Vagina (tissue), 2 donors: ENCODE data around the gene RPL32. TPM values are rescaled to one million over a fixed set of nuclear protein-coding genes. Genes with fewer than 3 reads are reported as not detected.

Source experiments
- DNase-seq, 2 donors: peaks; one replicate each; pipeline ENCODE4 v3.0.0-alpha.2; 2017; ENCODE audit errors: extremely low spot score in 2 of 2
- H3K27ac ChIP-seq: fragments of 200-600 bp; sonication (generic); one replicate; pipeline ENCODE4 v1.5.1; 2019
- H3K27me3 ChIP-seq: fragments of 200-600 bp; sonication (generic); one replicate; pipeline ENCODE4 v1.5.1; 2019
- H3K36me3 ChIP-seq, 2 donors: fragments of 200-600 bp; sonication (generic); one replicate each; pipeline ENCODE4 v1.5.1; 2017 to 2019
- H3K4me1 ChIP-seq: fragments of 200-600 bp; sonication (generic); one replicate; pipeline ENCODE4 v1.5.1; 2019
- H3K4me3 ChIP-seq, 2 donors: fragments of 200-600 bp; sonication (generic); 1 replicate in 1 of 2; 2 replicates in 1 of 2; pipeline ENCODE4 v1.5.1; 2016 to 2019
- H3K9me3 ChIP-seq: fragments of 200-600 bp; sonication (generic); one replicate; pipeline ENCODE4 v1.5.1; 2019
- POLR2A ChIP-seq, 2 donors: fragments of 450-650 bp; IDR thresholded peaks; one replicate each; pipeline ENCODE4 v1.6.1; 2017; ENCODE audit warnings: antibody characterized with exemption in 2 of 2, mild to moderate bottlenecking in 2 of 2, moderate library complexity in 2 of 2
- POLR2AphosphoS5 ChIP-seq, 2 donors: sonication (generic); formaldehyde crosslinking; IDR thresholded peaks; one replicate each; pipeline ENCODE4 v1.9.0; 2017; ENCODE audit warnings: antibody characterized with exemption in 2 of 2, mild to moderate bottlenecking in 2 of 2, low read depth in 1 of 2; ENCODE audit not compliant: insufficient read depth in 1 of 2
- intact Hi-C: fragments of 100-400 bp; cut with DNase I; formaldehyde crosslinking; loops from one replicate; pipeline ENCODE4 v1.15.1; 2023
- total RNA-seq: library from RNA; depleted of rRNA; stranded (reverse); fragments of >200 nt; gene quantifications from one replicate; pipeline ENCODE4 v1.2.3, GENCODE V29; 2016
- TF ChIP-seq, protein P1 (sequence below), 3 experiments: fragments of 450-650 bp in 2 of 3; fragments of 200-600 bp in 1 of 3; sonication (generic) in 1 of 3; IDR thresholded peaks; one replicate each; pipeline ENCODE4 v1.5.1; 2017 to 2019; ENCODE audit warnings: antibody characterized with exemption in 3 of 3, mild to moderate bottlenecking in 2 of 3, moderate library complexity in 2 of 3

The RPL32 gene
- total RNA-seq = 2,085 TPM

DNA sequence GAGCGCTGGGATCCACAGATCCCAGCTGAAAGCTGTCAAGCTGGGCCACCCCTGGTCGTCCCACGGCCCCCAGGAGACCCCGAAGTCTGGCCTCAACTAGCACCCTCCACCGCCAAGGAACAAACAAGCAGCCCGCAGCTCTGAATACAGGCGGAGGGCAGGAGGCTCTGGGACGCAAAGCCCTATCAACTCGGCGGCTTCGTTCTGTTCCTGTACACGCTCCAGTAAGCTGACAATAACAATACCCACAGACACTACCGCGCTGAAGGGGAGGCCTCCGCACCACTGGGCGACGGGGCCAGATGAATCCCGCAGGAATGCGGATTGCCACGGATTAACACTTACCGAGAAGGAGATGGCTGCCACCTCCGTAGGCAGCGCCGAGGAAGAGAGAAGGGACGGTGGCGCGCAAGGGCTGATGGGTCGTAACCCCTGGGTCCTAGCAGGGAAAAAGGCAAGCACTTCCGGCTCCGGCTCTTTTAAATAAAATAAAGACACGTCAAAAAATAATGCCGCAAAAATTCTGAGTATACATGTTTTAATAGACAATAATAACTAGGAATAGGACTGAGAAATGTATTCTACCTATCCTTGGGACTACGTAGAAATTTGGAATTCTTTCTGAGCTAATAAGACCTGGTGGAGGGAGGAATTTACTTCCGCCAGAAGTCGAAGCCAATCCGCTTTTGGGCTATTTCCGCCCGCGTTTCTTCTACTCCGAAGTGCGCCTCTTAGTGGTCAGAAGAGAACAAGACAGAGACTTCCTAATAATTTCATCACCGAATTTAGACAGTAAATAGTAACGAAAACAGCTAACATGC, at the start of gene RPL32:
Gene RPL32 (minus strand): TSS at position 417 of the 821 bp plus-strand sequence. CDS start 1,328 bp downstream, outside the sequence.
- Histone ChIP-seq H3K27me3 (no peaks in the 10 kb centered on the region), H3K27ac (peak within 1 kb of the TSS; percentile 86), H3K4me3 (peak within 1 kb of the TSS; percentile 64 to 78), H3K9me3 (no peaks in the 10 kb centered on the region), H3K4me1 (peaks cover 41% of the 10 kb centered on the region), H3K36me3 (peaks cover 0 to 31% of the 10 kb centered on the region in 2 donors)
- TF ChIP-seq POLR2AphosphoS5 (IDR thresholded peaks at IDR 0.05; ENCODE audit: insufficient read depth in 1 of 2, low read depth in 1 of 2) = peak; percentile 97 to 98
- peak in 1 of 2 donors; percentile 69 for TF ChIP-seq POLR2A (IDR thresholded peaks at IDR 0.05)
- TF ChIP-seq, protein P1, sequence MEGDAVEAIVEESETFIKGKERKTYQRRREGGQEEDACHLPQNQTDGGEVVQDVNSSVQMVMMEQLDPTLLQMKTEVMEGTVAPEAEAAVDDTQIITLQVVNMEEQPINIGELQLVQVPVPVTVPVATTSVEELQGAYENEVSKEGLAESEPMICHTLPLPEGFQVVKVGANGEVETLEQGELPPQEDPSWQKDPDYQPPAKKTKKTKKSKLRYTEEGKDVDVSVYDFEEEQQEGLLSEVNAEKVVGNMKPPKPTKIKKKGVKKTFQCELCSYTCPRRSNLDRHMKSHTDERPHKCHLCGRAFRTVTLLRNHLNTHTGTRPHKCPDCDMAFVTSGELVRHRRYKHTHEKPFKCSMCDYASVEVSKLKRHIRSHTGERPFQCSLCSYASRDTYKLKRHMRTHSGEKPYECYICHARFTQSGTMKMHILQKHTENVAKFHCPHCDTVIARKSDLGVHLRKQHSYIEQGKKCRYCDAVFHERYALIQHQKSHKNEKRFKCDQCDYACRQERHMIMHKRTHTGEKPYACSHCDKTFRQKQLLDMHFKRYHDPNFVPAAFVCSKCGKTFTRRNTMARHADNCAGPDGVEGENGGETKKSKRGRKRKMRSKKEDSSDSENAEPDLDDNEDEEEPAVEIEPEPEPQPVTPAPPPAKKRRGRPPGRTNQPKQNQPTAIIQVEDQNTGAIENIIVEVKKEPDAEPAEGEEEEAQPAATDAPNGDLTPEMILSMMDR (IDR thresholded peaks at IDR 0.05) = peak; percentile 60 to 82 (median 65)
- intact Hi-C loops = no loop called here
- DNase-seq = peak in 1 of 2 donors; percentile 94

- TF ChIP-seq, protein P1 (IDR thresholded peaks at IDR 0.05) = no peak
- TF ChIP-seq POLR2AphosphoS5 (IDR thresholded peaks at IDR 0.05; ENCODE audit: insufficient read depth in 1 of 2, low read depth in 1 of 2) (no peak), POLR2A (IDR thresholded peaks at IDR 0.05) (no peak)
- no peaks in the 10 kb centered on the region for H3K27me3 ChIP-seq
- H3K4me1 ChIP-seq = peaks cover 9% of the 10 kb centered on the region
- no peak for DNase-seq
- no peak overlapping the region for H3K27ac ChIP-seq
- no peaks in the 10 kb centered on the region for H3K36me3 ChIP-seq
- intact Hi-C loops = no loop called here
- no peaks in the 10 kb centered on the region for H3K9me3 ChIP-seq
- H3K4me3 ChIP-seq = no peak overlapping the region
Observed at GRCh38 chr3:12890610-12891390, 49.4 kb upstream of the RPL32 start.

GRCh38 chr3:12886736-12887135, 45.4 kb upstream of the RPL32 start:
- H3K4me1 ChIP-seq = no peaks in the 10 kb centered on the region
- DNase-seq = no peak
- no peaks in the 10 kb centered on the region for H3K36me3 ChIP-seq
- intact Hi-C loops = no loop called here
- no peak overlapping the region for H3K27ac ChIP-seq
- no peak overlapping the region for H3K4me3 ChIP-seq
- H3K27me3 ChIP-seq = no peaks in the 10 kb centered on the region
- TF ChIP-seq POLR2AphosphoS5 (IDR thresholded peaks at IDR 0.05; ENCODE audit: insufficient read depth in 1 of 2, low read depth in 1 of 2) = no peak
- no peak for TF ChIP-seq POLR2A (IDR thresholded peaks at IDR 0.05)
- H3K9me3 ChIP-seq = no peaks in the 10 kb centered on the region

GRCh38 chr3:12886106-12886679, 44.8 kb upstream of the RPL32 start:
- intact Hi-C loops = no loop called here
- no peaks in the 10 kb centered on the region for H3K36me3 ChIP-seq
- no peak for TF ChIP-seq POLR2A (IDR thresholded peaks at IDR 0.05)
- TF ChIP-seq, protein P1 (IDR thresholded peaks at IDR 0.05) = no peak
- no peak for TF ChIP-seq POLR2AphosphoS5 (IDR thresholded peaks at IDR 0.05; ENCODE audit: insufficient read depth in 1 of 2, low read depth in 1 of 2)
- no peak for DNase-seq
- no peaks in the 10 kb centered on the region for H3K4me1 ChIP-seq
- no peak overlapping the region for H3K27ac ChIP-seq
- H3K9me3 ChIP-seq = no peaks in the 10 kb centered on the region
- no peaks in the 10 kb centered on the region for H3K27me3 ChIP-seq
- no peak overlapping the region for H3K4me3 ChIP-seq

DNA sequence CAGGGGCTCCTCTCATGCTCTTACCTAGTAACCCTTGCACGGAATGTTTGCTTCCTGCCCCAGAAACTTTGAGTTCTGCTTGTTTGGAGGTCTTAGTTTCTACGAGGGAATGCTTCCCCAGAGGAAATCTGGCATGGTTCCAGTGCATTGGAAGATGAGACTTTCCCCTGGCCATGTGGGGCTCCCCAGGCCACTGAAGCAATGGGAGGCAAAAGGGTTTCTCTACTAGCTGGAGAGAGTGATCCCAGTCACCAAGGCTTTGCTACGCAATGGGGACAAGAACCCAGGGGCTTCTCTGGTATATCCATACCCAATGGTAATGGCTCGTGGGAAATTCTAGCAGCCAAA, 44.2 kb upstream of the RPL32 start:
- no peaks in the 10 kb centered on the region for H3K36me3 ChIP-seq
- H3K9me3 ChIP-seq = no peaks in the 10 kb centered on the region
- intact Hi-C loops = no loop called here
- H3K27ac ChIP-seq = no peak overlapping the region
- no peak overlapping the region for H3K4me3 ChIP-seq
- no peaks in the 10 kb centered on the region for H3K4me1 ChIP-seq
- H3K27me3 ChIP-seq = no peaks in the 10 kb centered on the region
- TF ChIP-seq, protein P1 (IDR thresholded peaks at IDR 0.05) = no peak
- no peak for TF ChIP-seq POLR2A (IDR thresholded peaks at IDR 0.05)
- no peak for TF ChIP-seq POLR2AphosphoS5 (IDR thresholded peaks at IDR 0.05; ENCODE audit: insufficient read depth in 1 of 2, low read depth in 1 of 2)
- no peak for DNase-seq
